Measurements from ENCODE around the gene ADAMTS14.
"Not testable (repeated sequence)": the region's sequence is repeated elsewhere in the genome, so short reads cannot be mapped to it uniquely, and the experiment has no call there.

- TF ChIP-seq CTCF (IDR thresholded peaks at IDR 0.05); ZFX (IDR thresholded peaks at IDR 0.05; ENCODE audit: borderline replicate concordance): not testable (repeated sequence)
Measured at GRCh38 chr10:70663458-70664409, 8.6 kb upstream of the ADAMTS14 start.

Measured in 22Rv1 (cell line).